ENCODE results near the gene OSBPL2. TPM values are rescaled to one million over a fixed set of nuclear protein-coding genes. Genes with fewer than 3 reads are reported as not detected.

OSBPL2 gene
- total and polyA plus RNA-seq, 9 of the 15 experiments (the other 6 are each of a cell fraction or from before 2014, with no cell fraction given): 2.5 to 25.6 (median 14.1) TPM

- peak; percentile 8 for TF ChIP-seq RBBP5 (IDR thresholded peaks at IDR 0.05; ENCODE audit: borderline replicate concordance, insufficient read depth, low read length, poor library complexity, severe bottlenecking)
- TF ChIP-seq MXI1 (IDR thresholded peaks at IDR 0.05; ENCODE audit: low read depth, low read length): no peak
- no peak for TF ChIP-seq BDP1 (IDR thresholded peaks at IDR 0.05; ENCODE audit: insufficient read depth, insufficient read length)
- TF ChIP-seq ELK3 (CRISPR knock-in tag; IDR thresholded peaks at IDR 0.05): no peak
- TF ChIP-seq PKNOX1 (IDR thresholded peaks at IDR 0.05): peak; percentile 99
- no peak for TF ChIP-seq ZNF354B (CRISPR knock-in tag; IDR thresholded peaks at IDR 0.05)
- TF ChIP-seq ZFPM2 (CRISPR knock-in tag; IDR thresholded peaks at IDR 0.05): no peak
- peak; percentile 62; the same call in 1 of the 2 replicates for TF ChIP-seq HNRNPL (IDR thresholded peaks at IDR 0.05; ENCODE audit: low read depth, low read length)
- TF ChIP-seq MYBL2 (IDR thresholded peaks at IDR 0.05; ENCODE audit: low read depth): no peak
- no peak for TF ChIP-seq MYBL2 (CRISPR knock-in tag; IDR thresholded peaks at IDR 0.05; ENCODE audit: borderline replicate concordance)
- peak; percentile 71 for TF ChIP-seq HMGN3 (IDR thresholded peaks at IDR 0.05; ENCODE audit: borderline replicate concordance, extremely low read depth, insufficient read length, low read depth, low read length)
- TF ChIP-seq POLR2A (conservative IDR thresholded peaks at IDR 0.05): peak; percentile 80
- no peak for TF ChIP-seq CHD4 (IDR thresholded peaks at IDR 0.05; ENCODE audit: insufficient read depth, insufficient replicate concordance, low read depth, low read length, poor library complexity, severe bottlenecking)
- peak; percentile 49; the same call in 1 of the 2 replicates for TF ChIP-seq SOX6 (IDR thresholded peaks at IDR 0.05)
- peak in 2 of 3 experiments; percentile 73 to 78; a peak in 5 of 6 replicates for TF ChIP-seq ZBTB11 (CRISPR knock-in tag; IDR thresholded peaks at IDR 0.05)
- TF ChIP-seq PML (IDR thresholded peaks at IDR 0.05; ENCODE audit: low read length): peak; percentile 55; the same call in 1 of the 2 replicates
- no peak for TF ChIP-seq ZFP1 (CRISPR knock-in tag; IDR thresholded peaks at IDR 0.05)
- no peak for TF ChIP-seq MTA1 (IDR thresholded peaks at IDR 0.05; ENCODE audit: borderline replicate concordance)
- TF ChIP-seq PHB (CRISPR knock-in tag; IDR thresholded peaks at IDR 0.05): 0 out of 2 replicates have a peak, but pooled peaks have one; percentile 66
- TF ChIP-seq SIN3A (IDR thresholded peaks at IDR 0.05; ENCODE audit: borderline replicate concordance in 2 of 2, control insufficient read depth in 1 of 2, low read depth in 2 of 2, low read length in 2 of 2): peak; percentile 45 to 52; a peak in 2 of 4 replicates
- TF ChIP-seq ZNF347 (CRISPR knock-in tag; IDR thresholded peaks at IDR 0.05; ENCODE audit: low read depth): no peak
- TF ChIP-seq EP300 (IDR thresholded peaks at IDR 0.05; ENCODE audit: low read length): 0 out of 2 replicates have a peak, but pooled peaks have one; percentile 34
- TF ChIP-seq GATAD2A (IDR thresholded peaks at IDR 0.05): peak; percentile 95
- no peak for TF ChIP-seq ZNF232 (CRISPR knock-in tag; IDR thresholded peaks at IDR 0.05)
These were observed 64.2 kb downstream of the OSBPL2 start, which contains the start of gene ADRM1 (continued) for GRCh38 chr20:62302341-62303061.

All from K562 (cell line).